Activated T-helper 1 cell treated with anti-CD3 and anti-CD28 coated beads, Interleukin-12 subunit alpha, Interleukin-12 subunit beta, Interleukin-2, Interleukin-4 antibody, amounts not matched to agents 30 ng/mL and 10 ng/mL and 1 ng/mL, durations not matched to agents 14 hours and 24 hours and 36 hours (primary cell): ENCODE results near the gene LRRC75A. TPM values are rescaled to one million over a fixed set of nuclear protein-coding genes. Genes with fewer than 3 reads are reported as not detected.

Experiments
- DNase-seq: peaks from one replicate; pipeline ENCODE4 v3.0.0; 2021; ENCODE audit warnings: low spot score
- H3K27ac Mint-ChIP-seq: one replicate; pipeline ENCODE4 v1.8.0; 2021; ENCODE audit warnings: mild to moderate bottlenecking, mixed read lengths
- H3K27me3 Mint-ChIP-seq: one replicate; pipeline ENCODE4 v1.8.0; 2022; ENCODE audit warnings: mild to moderate bottlenecking, moderate library complexity, mixed read lengths; ENCODE audit not compliant: insufficient read depth
- H3K36me3 Mint-ChIP-seq: one replicate; pipeline ENCODE4 v1.8.0; 2021; ENCODE audit warnings: low read depth, mixed read lengths
- H3K4me1 Mint-ChIP-seq: one replicate; pipeline ENCODE4 v1.8.0; 2021; ENCODE audit warnings: low read depth, mixed read lengths
- H3K4me3 Mint-ChIP-seq: one replicate; pipeline ENCODE4 v1.8.0; 2021; ENCODE audit warnings: mild to moderate bottlenecking, moderate library complexity, mixed read lengths
- H3K9me3 Mint-ChIP-seq: one replicate; pipeline ENCODE4 v1.8.0; 2021; ENCODE audit warnings: mixed read lengths
- intact Hi-C: fragments of 100-400 bp; cut with micrococcal nuclease; formaldehyde crosslinking; loops from one replicate; pipeline ENCODE4 v1.15.1; 2024
- total RNA-seq: library from RNA; stranded (reverse); gene quantifications from 2 replicates; pipeline ENCODE4 v1.2.3, GENCODE V29; 2022

LRRC75A gene
- total RNA-seq, 1 donor from 2014 or later: 1.6 TPM

DNA sequence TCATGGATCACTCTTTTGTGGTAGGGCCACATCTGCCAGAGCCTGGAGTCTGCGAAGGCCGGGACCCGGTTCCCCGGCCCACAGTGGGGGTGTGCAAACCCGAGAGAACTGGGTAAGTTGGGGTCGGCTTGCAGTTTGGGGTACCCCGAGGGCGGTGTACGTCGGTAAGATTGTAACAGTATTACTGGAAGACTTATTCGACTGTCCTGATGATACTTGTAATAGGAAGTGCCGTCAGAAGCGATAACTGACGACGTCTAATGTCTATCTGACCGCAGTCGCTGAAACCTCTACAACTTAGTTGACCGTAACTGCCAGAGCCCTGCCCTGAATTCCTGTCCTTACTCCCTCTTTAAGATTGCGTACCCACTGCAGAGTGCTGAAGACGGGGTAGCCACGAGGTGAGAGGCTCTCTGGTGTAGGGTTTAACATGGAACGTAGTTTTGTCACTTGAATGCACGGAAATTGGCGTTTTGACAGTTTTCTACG, 52.6 kb downstream of the LRRC75A start:
- no peak for DNase-seq
- H3K27ac Mint-ChIP-seq: peak overlapping the region; percentile 98
- H3K9me3 Mint-ChIP-seq: no peaks in the 10 kb centered on the region
- no peaks in the 10 kb centered on the region for H3K27me3 Mint-ChIP-seq
- H3K4me1 Mint-ChIP-seq: peaks cover 61% of the 10 kb centered on the region
- H3K4me3 Mint-ChIP-seq: peak overlapping the region; percentile 99
- intact Hi-C loops: loop anchor here (2.0 to 10.0 kb wide), 3 partner anchors 87 to 411 kb away; partner anchors contain the start of genes CENPV, NCOR1 and PIGL
- peaks cover 48% of the 10 kb centered on the region for H3K36me3 Mint-ChIP-seq

DNA sequence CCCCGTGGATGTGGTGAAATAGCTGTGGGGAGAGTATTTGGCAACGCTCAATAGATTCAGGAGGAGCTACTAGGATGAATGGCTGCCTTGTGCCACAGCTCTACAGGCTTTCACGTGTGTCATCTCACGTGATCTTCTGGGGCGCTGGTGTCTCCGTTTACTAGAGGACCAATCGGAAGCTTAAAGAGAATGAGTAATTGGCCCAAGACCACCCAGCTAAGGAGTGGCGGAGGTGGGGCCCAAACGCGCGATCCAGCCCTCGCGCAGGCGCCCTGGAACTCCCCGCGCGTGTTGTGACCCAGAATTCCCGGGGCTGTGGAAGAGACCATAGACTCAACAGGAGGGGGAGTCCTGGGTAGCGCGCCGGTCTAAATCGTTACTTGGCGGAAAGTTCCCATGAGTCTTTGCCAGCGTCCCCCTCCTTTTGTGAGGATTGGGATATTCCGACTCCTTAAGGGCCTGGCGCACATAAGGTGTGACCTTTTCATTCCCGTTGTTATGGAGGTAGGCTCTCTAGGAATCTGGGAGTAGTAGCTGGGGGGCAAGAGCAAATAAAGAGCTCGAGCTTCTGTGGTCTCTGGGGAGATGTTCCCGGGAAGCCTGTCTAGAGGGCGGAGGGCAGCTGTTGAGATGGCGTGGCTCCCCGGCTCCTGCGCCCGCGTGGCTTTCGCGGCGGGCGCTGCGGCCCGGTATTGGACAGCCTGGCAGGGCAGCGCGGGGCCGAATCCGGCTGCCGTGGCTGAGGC, 53.3 kb downstream of the LRRC75A start:
- DNase-seq: peak; percentile 92
- Mint-ChIP-seq H3K27ac (peak overlapping the region; percentile 98), H3K9me3 (no peaks in the 10 kb centered on the region), H3K27me3 (no peaks in the 10 kb centered on the region), H3K4me1 (peaks cover 61% of the 10 kb centered on the region), H3K36me3 (peaks cover 44% of the 10 kb centered on the region), H3K4me3 (peak overlapping the region; percentile 99)
- intact Hi-C loops: loop anchor here (1.0 to 10.0 kb wide), 10 partner anchors 22 to 410 kb away; partner anchors contain the start of genes CENPV, NCOR1, PIGL and UBB

DNA sequence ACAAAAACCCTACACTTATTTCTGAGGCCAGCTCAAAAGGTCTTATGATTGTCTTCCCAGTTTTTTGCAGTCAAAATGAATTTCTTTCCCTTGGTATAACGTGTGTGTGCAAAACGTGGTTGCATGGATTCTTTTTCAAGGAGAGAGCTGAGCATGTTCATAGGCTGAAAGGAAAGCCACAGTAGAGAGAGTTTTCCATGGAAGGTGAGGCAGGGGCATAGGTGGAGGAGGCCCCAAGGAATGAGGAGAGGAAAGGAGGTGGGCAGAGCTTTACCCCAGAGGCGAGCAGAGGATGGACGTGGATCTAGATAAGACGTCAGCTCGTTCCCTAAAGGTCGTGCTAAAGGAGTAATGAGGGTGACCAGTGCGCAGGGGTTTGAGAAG, 53.8 kb downstream of the LRRC75A start:
- H3K9me3 Mint-ChIP-seq: no peaks in the 10 kb centered on the region
- H3K36me3 Mint-ChIP-seq: peaks cover 44% of the 10 kb centered on the region
- intact Hi-C loops: loop anchor here (1.0 to 10.0 kb wide), 10 partner anchors 22 to 409 kb away; partner anchors contain the start of genes CENPV, NCOR1, PIGL and UBB
- peaks cover 60% of the 10 kb centered on the region for H3K4me1 Mint-ChIP-seq
- no peak for DNase-seq
- peak overlapping the region; percentile 99 for H3K4me3 Mint-ChIP-seq
- H3K27ac Mint-ChIP-seq: peak overlapping the region; percentile 98
- no peaks in the 10 kb centered on the region for H3K27me3 Mint-ChIP-seq

DNA sequence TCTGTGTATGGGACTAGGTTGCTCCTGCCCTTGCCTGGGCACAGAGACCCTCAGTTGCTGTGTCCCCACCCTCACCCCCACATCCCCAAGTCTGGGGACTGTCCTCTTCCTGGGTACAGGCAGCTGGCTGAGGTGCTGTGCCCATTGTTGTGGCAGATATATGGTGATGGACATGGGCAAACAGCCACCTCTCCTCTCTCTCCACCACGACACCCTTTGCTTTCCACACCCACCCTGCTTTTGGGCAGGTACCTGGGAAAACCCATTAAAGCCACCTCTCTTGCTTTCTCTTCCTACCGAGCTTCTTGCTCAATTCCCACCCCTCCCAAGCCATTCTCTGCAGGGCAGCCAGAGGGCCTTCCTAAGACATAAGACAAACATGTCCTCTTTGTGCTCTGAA, 54.9 kb downstream of the LRRC75A start:
- Mint-ChIP-seq H3K9me3 (no peaks in the 10 kb centered on the region), H3K4me3 (no peak overlapping the region), H3K27me3 (no peaks in the 10 kb centered on the region), H3K36me3 (peaks cover 39% of the 10 kb centered on the region), H3K27ac (peak overlapping the region; percentile 47), H3K4me1 (peaks cover 49% of the 10 kb centered on the region)
- no peak for DNase-seq
- intact Hi-C loops: loop anchor here (10.0 kb wide), 1 partner anchor 222 kb away; the partner anchor contains the start of genes NCOR1 and PIGL

DNA sequence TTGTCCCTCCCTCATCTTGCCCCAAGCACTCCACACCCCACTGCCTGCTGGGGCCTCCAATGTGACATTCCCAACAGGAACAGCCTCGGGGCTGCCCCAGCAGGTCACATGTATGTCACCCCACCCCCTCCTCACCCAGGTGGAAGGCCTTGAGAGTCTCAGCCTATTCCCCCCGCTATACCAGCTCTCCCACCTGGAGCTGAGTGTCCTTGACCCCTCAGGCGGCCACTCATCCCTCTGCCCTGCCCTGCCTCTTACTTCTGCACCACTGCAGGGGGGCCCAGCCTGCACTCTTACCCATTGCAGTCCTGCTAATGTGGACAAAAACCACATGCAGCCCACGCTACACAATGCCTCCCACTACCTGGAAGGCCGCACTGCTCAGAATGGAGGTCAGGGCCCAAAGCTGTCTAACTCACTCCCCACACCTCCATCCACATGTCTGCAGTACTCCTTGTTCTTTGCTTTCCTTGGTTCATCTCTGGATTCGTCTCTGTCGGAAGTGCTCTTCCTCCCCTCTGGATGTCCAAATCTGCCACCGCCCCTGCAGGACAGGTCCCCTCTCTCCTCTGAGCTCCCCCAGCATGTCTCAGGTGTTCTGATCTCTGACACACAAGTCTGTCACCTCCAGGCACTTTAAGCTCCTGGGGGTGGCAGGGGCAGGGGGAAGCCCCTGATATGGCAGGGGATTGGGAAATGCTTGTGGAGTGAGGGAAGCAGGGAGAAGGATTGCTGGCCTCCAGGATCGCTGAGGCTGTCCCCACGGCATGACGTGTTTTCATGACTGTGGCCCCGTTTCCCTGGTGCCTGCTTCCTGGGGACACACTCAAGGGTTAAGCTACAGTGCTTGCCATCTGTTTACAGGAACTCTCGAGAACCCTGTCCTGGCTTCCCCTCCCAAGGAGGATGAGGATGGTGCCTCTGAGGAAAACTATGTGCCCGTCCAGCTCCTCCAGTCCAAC, 55.8 kb downstream of the LRRC75A start:
- Mint-ChIP-seq H3K9me3 (no peaks in the 10 kb centered on the region), H3K27me3 (no peaks in the 10 kb centered on the region), H3K4me1 (peaks cover 41% of the 10 kb centered on the region), H3K27ac (peak overlapping the region; percentile 41), H3K36me3 (peaks cover 30% of the 10 kb centered on the region), H3K4me3 (no peak overlapping the region)
- DNase-seq: no peak
- intact Hi-C loops: loop anchor here (10.0 kb wide), 1 partner anchor 221 kb away; the partner anchor contains the start of genes NCOR1 and PIGL

DNA sequence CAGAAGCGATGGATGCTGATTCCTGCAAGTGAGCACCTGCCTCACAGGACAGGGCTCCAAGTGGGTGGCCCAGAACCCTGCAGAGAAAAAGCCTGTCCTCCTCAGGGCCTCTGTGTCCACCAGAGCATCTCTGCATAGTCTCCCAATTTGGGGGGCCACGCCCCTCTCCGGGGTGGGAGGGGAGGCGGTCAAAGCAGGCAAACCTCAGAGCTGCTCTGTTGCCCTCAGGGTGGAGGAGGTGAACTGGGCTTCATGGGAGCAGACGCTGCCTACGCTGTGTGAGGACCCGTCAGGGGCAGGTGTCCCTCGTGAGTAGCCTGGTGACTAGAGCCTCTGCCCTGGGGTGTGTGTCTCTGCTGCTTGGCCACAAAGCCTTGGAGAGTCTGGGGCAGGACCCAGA, 57.3 kb downstream of the LRRC75A start:
- Mint-ChIP-seq H3K27me3 (no peaks in the 10 kb centered on the region), H3K27ac (no peak overlapping the region), H3K36me3 (peaks cover 17% of the 10 kb centered on the region), H3K4me3 (no peak overlapping the region), H3K9me3 (no peaks in the 10 kb centered on the region), H3K4me1 (peaks cover 27% of the 10 kb centered on the region)
- intact Hi-C loops: loop anchor here (10.0 kb wide), 1 partner anchor 220 kb away; the partner anchor contains the start of genes NCOR1 and PIGL
- no peak for DNase-seq

DNA sequence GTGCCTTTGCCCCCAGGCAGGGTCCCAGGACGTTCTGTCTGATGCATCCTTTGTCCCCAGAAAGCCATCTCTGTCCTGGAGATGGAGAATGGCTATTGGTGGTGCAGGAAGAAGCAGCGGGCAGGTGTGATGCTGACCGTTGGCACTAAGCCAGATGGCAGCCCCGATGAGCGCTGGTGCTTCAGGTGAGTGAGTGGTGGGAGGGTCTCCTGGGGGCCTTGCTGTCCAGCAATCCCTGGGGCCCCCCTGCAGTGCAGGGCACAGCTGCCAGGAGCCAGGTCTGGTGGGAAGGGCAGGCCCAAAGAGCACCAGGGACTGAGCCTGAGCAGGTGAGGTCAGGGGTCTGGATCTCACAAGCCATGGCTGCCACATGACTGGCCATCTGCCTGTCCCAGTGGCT, 58.5 kb downstream of the LRRC75A start:
- peaks cover 23% of the 10 kb centered on the region for H3K4me1 Mint-ChIP-seq
- DNase-seq: no peak
- peaks cover 19% of the 10 kb centered on the region for H3K36me3 Mint-ChIP-seq
- no peak overlapping the region for H3K4me3 Mint-ChIP-seq
- H3K9me3 Mint-ChIP-seq: no peaks in the 10 kb centered on the region
- intact Hi-C loops: loop anchor here (10.0 kb wide), 1 partner anchor 219 kb away; the partner anchor contains the start of genes NCOR1 and PIGL
- no peaks in the 10 kb centered on the region for H3K27me3 Mint-ChIP-seq
- H3K27ac Mint-ChIP-seq: no peak overlapping the region

DNA sequence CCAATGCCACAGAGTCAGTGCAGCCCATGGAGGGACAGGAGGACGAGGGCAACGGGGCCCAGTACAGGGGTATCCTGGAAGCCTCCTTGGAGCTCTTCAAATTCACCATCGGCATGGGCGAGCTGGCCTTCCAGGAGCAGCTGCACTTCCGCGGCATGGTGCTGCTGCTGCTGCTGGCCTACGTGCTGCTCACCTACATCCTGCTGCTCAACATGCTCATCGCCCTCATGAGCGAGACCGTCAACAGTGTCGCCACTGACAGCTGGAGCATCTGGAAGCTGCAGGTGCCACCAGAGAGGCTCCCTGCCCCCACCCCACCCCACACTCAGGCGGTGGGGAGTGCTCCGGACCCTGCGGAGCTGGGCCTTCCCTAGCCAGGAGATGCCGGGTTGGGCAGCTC, 60.0 kb downstream of the LRRC75A start:
- DNase-seq: no peak
- intact Hi-C loops: loop anchor here (10.0 kb wide), 1 partner anchor 217 kb away; the partner anchor contains the start of genes NCOR1 and PIGL
- peaks cover 19% of the 10 kb centered on the region for H3K36me3 Mint-ChIP-seq
- H3K9me3 Mint-ChIP-seq: no peaks in the 10 kb centered on the region
- no peak overlapping the region for H3K27ac Mint-ChIP-seq
- H3K4me1 Mint-ChIP-seq: peaks cover 11% of the 10 kb centered on the region
- H3K4me3 Mint-ChIP-seq: no peak overlapping the region
- H3K27me3 Mint-ChIP-seq: no peaks in the 10 kb centered on the region

DNA sequence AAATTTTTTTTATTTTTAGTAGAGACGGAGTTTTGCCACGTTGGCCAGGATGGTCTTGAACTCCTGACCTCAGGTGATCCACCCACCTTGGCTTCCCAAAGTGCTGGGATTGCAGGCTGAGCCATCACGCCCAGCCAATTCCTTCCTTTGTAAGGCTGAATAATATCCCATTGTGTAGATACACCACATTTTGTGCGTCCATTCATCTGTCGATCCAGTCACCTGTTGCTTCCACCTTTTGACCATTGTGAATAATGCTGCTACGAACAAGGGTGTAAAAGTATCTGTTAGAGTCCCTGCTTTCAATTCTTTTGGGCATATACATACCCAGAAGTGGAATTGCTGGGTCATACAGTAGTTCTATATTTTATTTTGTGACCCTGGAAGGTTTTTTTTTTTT, 61.3 kb downstream of the LRRC75A start:
- peaks cover 25% of the 10 kb centered on the region for H3K36me3 Mint-ChIP-seq
- no peak for DNase-seq
- H3K4me1 Mint-ChIP-seq: peaks cover 4% of the 10 kb centered on the region
- no peaks in the 10 kb centered on the region for H3K9me3 Mint-ChIP-seq
- no peak overlapping the region for H3K4me3 Mint-ChIP-seq
- intact Hi-C loops: loop anchor here (10.0 kb wide), 1 partner anchor 216 kb away; the partner anchor contains the start of genes NCOR1 and PIGL
- no peak overlapping the region for H3K27ac Mint-ChIP-seq
- no peaks in the 10 kb centered on the region for H3K27me3 Mint-ChIP-seq

DNA sequence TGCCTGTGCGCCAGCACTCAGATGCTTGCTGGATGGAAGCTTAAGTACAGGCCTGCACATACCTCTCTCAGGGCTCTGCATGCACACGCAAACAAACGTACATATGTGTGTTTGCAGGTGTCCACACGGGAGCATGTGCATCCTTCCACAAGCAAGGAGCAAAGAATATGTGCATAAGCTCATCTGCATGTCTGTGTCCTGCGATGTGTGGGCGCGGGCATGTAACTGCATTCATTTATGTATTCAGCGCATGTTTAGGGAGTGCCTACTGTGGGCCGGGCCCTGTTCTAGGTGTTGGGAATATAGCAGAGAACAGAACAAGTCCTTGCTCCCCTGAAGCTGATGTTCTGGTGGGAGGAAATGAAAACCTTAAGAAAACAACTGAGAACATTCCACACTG, 62.9 kb downstream of the LRRC75A start:
- H3K4me1 Mint-ChIP-seq: peaks cover 5% of the 10 kb centered on the region
- DNase-seq: no peak
- no peaks in the 10 kb centered on the region for H3K27me3 Mint-ChIP-seq
- peaks cover 28% of the 10 kb centered on the region for H3K36me3 Mint-ChIP-seq
- H3K27ac Mint-ChIP-seq: no peak overlapping the region
- H3K4me3 Mint-ChIP-seq: no peak overlapping the region
- intact Hi-C loops: no loop called here
- H3K9me3 Mint-ChIP-seq: no peaks in the 10 kb centered on the region

DNA sequence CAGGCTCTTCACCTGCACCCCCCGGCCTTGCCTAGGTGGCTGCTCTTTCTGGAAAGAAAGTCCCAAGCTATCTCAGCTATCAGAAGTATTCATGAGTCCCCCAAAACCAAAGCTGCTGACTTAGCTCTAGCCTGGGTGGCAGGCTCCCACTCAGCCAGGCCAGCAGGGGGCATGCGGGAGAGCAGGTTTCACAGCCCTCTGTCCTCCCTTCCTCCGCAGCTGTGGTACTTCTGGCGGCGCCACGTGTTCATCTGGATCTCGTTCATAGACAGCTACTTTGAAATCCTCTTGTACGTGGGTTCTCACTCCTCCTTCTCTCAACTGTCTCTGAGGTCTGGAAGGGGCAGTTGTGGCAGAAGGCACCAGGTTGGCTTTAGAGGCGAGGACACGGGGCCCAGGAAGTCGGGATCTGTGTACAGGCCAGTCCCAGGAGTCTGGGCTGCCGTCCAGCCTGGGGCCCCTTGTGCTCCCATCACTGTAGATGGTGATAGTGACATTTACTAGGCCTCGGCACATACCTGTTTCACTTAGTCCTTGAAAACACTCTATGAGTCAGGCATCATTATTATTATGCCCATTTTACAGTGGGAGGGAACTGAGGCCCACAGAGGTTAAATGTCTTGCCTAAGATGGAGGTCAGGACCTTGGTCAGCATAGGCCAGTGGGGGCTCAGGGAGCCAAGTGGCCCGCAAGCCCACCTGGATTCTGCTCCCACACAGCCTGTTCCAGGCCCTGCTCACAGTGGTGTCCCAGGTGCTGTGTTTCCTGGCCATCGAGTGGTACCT, 63.7 kb downstream of the LRRC75A start:
- no peaks in the 10 kb centered on the region for H3K9me3 Mint-ChIP-seq
- H3K27me3 Mint-ChIP-seq: no peaks in the 10 kb centered on the region
- no peak overlapping the region for H3K4me3 Mint-ChIP-seq
- no peak for DNase-seq
- intact Hi-C loops: no loop called here
- H3K27ac Mint-ChIP-seq: no peak overlapping the region
- peaks cover 5% of the 10 kb centered on the region for H3K4me1 Mint-ChIP-seq
- H3K36me3 Mint-ChIP-seq: peaks cover 28% of the 10 kb centered on the region

DNA sequence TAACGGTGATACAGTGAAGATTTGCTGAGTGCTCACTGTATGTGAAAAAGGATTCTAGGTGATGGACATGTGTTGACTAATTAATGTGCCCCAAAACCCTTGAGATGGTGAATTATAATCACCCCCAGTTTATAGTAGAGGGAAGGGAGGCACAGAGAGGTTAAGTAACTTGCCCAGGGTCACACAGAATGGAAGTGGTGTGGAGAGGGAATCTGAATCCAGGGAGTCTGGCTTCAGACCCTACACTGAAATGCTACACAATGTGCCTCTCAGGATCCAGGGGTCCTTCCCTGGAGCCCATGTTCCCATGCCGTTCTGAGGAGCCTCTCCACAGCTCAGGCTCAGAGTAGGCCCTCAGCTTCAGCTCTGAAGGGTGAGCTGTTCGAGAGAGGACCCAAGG, 65.0 kb downstream of the LRRC75A start:
- Mint-ChIP-seq H3K36me3 (peaks cover 32% of the 10 kb centered on the region), H3K27ac (no peak overlapping the region), H3K4me3 (no peak overlapping the region), H3K4me1 (peaks cover 5% of the 10 kb centered on the region), H3K27me3 (no peaks in the 10 kb centered on the region), H3K9me3 (no peaks in the 10 kb centered on the region)
- intact Hi-C loops: no loop called here
- no peak for DNase-seq
